Lower lobe of right lung (tissue), 2 donors: ENCODE data around the gene RHBDL3. TPM values are rescaled to one million over a fixed set of nuclear protein-coding genes. Genes with fewer than 3 reads are reported as not detected.

Experiments
- ATAC-seq, 2 donors: fragments of 200-7000 bp; cut with Tn5 transposase; one replicate each; pipeline ENCODE4 v1.9.1; 2020 to 2022; ENCODE audit warnings: mild to moderate bottlenecking in 2 of 2, moderate library complexity in 2 of 2
- DNase-seq: peaks from one replicate; pipeline ENCODE4 v3.0.0-alpha.2; 2020
- H3K27ac ChIP-seq: fragments of 200-600 bp; one replicate; pipeline ENCODE4 v1.8.0; 2022
- H3K27me3 ChIP-seq: fragments of 200-600 bp; one replicate; pipeline ENCODE4 v1.8.0; 2022; ENCODE audit warnings: low read depth
- H3K36me3 ChIP-seq: fragments of 200-600 bp; one replicate; pipeline ENCODE4 v1.8.0; 2022; ENCODE audit warnings: mild to moderate bottlenecking
- H3K4me1 ChIP-seq: fragments of 200-600 bp; one replicate; pipeline ENCODE4 v1.8.0; 2022
- H3K4me3 ChIP-seq: fragments of 200-600 bp; one replicate; pipeline ENCODE4 v1.8.0; 2022; ENCODE audit warnings: mild to moderate bottlenecking
- H3K9me3 ChIP-seq: fragments of 200-600 bp; one replicate; pipeline ENCODE4 v1.8.0; 2022
- CTCF ChIP-seq: fragments of 200-600 bp; IDR thresholded peaks from one replicate; pipeline ENCODE4 v1.8.0; 2022; ENCODE audit warnings: antibody characterized with exemption, mild to moderate bottlenecking
- intact Hi-C: fragments of 100-400 bp; cut with DNase I; formaldehyde crosslinking; loops from one replicate; pipeline ENCODE4 v1.11.0; 2022
- total RNA-seq: library from RNA; stranded (reverse); fragmentation: NEBNext Ultra II Directional; extraction: Animal tissue kit (Norgen Biotek cat#: 25700); gene quantifications from one replicate; pipeline ENCODE4 v1.2.1, GENCODE V29; 2021
- donor health status: DM: no; HTN: yes; CAD: no; lungs with severe emphysema.

Gene RHBDL3
- total RNA-seq, 1 donor from 2014 or later = 0.18 TPM

- ATAC-seq (no peak), DNase-seq (no peak)
- Histone ChIP-seq H3K27me3 (no peaks in the 10 kb centered on the region), H3K4me1 (no peaks in the 10 kb centered on the region), H3K9me3 (no peaks in the 10 kb centered on the region), H3K4me3 (no peak overlapping the region), H3K27ac (no peak overlapping the region), H3K36me3 (no peaks in the 10 kb centered on the region)
- no peak for TF ChIP-seq CTCF
- intact Hi-C loops = no loop called here
These were observed 30.0 kb upstream of the RHBDL3 start for GRCh38 chr17:32235588-32235987.

- no peaks in the 10 kb centered on the region for H3K9me3 ChIP-seq
These were observed 26.2 kb upstream of the RHBDL3 start for GRCh38 chr17:32239456-32239855.

GRCh38 chr17:32240750-32241149 lies 24.9 kb upstream of the RHBDL3 start:
- no peak for ATAC-seq

More at GRCh38 chr17:32239456-32239855, 26.2 kb upstream of the RHBDL3 start:
- DNase-seq = no peak
- no peak for TF ChIP-seq CTCF
- H3K4me1 ChIP-seq = no peaks in the 10 kb centered on the region
- H3K4me3 ChIP-seq = no peak overlapping the region
- intact Hi-C loops = no loop called here
- H3K36me3 ChIP-seq = no peaks in the 10 kb centered on the region
- H3K27ac ChIP-seq = no peak overlapping the region
- ATAC-seq = peak; percentile 57 to 67
- H3K27me3 ChIP-seq = no peaks in the 10 kb centered on the region

GRCh38 chr17:32241640-32242039 lies 24.0 kb upstream of the RHBDL3 start:
- TF ChIP-seq CTCF = no peak
- Histone ChIP-seq H3K4me3 (no peak overlapping the region), H3K9me3 (no peaks in the 10 kb centered on the region), H3K36me3 (no peaks in the 10 kb centered on the region), H3K27me3 (no peaks in the 10 kb centered on the region), H3K4me1 (no peaks in the 10 kb centered on the region), H3K27ac (no peak overlapping the region)
- peak; percentile 31 to 34 for ATAC-seq
- intact Hi-C loops = no loop called here
- DNase-seq = no peak

More at GRCh38 chr17:32240750-32241149, 24.9 kb upstream of the RHBDL3 start:
- H3K9me3 ChIP-seq = no peaks in the 10 kb centered on the region
- intact Hi-C loops = no loop called here
- no peak for DNase-seq
- H3K4me3 ChIP-seq = no peak overlapping the region
- no peak overlapping the region for H3K27ac ChIP-seq
- H3K27me3 ChIP-seq = no peaks in the 10 kb centered on the region
- no peak for TF ChIP-seq CTCF
- no peaks in the 10 kb centered on the region for H3K4me1 ChIP-seq
- no peaks in the 10 kb centered on the region for H3K36me3 ChIP-seq

GRCh38 chr17:32249475-32249874 lies 16.2 kb upstream of the RHBDL3 start:
- Histone ChIP-seq H3K4me1 (no peaks in the 10 kb centered on the region), H3K27me3 (no peaks in the 10 kb centered on the region), H3K9me3 (no peaks in the 10 kb centered on the region), H3K27ac (no peak overlapping the region), H3K4me3 (no peak overlapping the region), H3K36me3 (no peaks in the 10 kb centered on the region)
- no peak for TF ChIP-seq CTCF
- no peak for DNase-seq
- no peak for ATAC-seq
- intact Hi-C loops = no loop called here
